OCI-LY3 (cell line): ENCODE measurements around the gene MUC5B.

Experiments used
- EZH2phosphoT487 ChIP-seq: fragments of 200-600 bp; shearing (Covaris generic); IDR thresholded peaks from 2 replicates; pipeline ENCODE4 v1.6.1; 2018; ENCODE audit warnings: antibody characterized with exemption, mixed run types, low read depth
- TF ChIP-seq, protein P1 (sequence below): fragments of 200-600, 300-600 bp; sonication (generic); IDR thresholded peaks from 2 replicates; pipeline ENCODE4 v1.5.1; 2014; ENCODE audit warnings: antibody characterized with exemption, low read length, low read depth

DNA sequence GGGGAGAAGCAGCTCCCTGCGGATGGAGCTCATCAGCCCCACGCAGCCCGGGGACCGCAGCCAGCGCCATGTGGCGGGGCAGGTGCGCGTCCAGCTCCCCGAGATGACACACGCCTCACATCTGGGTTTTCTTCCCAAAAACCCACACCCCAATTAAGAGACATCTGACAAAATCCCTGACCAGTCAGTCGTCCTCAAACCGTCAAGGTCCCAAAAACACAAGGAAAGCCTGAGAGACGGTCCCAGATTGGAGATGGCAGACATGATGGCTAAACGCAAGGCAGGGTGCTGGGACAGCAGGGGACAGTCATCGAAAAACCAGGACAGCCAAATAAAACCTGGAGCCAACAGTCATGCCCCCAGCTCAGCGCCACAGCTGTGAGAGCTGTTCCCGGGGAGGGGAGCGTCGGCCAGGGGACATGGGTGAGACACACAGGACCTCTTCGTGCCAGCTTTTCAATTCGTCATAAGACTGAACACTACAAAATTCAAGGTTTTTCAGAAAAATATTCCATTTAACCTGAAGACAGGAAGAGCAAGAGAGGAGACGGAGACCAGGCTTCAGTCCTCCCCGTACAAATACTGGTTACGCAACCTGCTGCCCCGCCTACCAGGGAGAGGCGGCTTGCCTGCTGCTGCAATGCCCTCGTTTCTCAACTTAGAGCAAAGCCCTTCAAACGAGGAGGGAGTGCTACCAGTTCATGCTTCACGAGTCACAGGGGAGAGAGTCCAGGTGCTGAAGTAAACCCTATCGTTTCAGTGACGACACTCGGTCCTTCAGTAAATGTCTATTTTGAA is 76.0 kb downstream of the MUC5B start:
- TF ChIP-seq EZH2phosphoT487: no peak
- TF ChIP-seq, protein P1, sequence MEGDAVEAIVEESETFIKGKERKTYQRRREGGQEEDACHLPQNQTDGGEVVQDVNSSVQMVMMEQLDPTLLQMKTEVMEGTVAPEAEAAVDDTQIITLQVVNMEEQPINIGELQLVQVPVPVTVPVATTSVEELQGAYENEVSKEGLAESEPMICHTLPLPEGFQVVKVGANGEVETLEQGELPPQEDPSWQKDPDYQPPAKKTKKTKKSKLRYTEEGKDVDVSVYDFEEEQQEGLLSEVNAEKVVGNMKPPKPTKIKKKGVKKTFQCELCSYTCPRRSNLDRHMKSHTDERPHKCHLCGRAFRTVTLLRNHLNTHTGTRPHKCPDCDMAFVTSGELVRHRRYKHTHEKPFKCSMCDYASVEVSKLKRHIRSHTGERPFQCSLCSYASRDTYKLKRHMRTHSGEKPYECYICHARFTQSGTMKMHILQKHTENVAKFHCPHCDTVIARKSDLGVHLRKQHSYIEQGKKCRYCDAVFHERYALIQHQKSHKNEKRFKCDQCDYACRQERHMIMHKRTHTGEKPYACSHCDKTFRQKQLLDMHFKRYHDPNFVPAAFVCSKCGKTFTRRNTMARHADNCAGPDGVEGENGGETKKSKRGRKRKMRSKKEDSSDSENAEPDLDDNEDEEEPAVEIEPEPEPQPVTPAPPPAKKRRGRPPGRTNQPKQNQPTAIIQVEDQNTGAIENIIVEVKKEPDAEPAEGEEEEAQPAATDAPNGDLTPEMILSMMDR: no peak
